SIG-M5 treated with dmso at 0.1 percent for 504 hours (cell line): Measurements from ENCODE around the gene VKORC1.

Experiments used
- DNase-seq: peaks from one replicate; lab custom pipeline; 2025; ENCODE audit not compliant: unreplicated experiment; lab: John Stamatoyannopoulos, UW

The VKORC1 gene

DNA sequence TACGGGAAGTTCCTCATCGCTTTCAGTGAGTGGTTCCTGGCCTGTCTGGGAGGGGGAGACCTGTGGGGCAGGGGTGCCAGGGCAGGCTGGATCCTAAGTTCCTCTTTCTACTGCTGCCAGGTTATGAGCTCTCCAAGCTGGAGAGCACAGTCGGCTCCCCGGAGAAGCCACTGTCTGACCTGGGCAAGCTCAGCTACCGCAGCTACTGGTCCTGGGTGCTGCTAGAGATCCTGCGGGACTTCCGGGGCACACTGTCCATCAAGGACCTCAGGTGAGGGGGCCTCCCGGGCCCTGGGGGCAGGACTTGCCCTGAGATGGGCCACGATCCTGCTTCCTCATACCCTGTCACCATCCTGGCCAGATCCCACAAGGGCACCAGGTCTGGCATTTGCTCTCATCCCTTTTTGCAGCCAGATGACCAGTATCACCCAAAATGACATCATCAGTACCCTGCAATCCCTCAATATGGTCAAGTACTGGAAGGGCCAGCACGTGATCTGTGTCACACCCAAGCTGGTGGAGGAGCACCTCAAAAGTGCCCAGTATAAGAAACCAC is 35.8 kb upstream of the VKORC1 start:
- DNase-seq = no peak

DNA sequence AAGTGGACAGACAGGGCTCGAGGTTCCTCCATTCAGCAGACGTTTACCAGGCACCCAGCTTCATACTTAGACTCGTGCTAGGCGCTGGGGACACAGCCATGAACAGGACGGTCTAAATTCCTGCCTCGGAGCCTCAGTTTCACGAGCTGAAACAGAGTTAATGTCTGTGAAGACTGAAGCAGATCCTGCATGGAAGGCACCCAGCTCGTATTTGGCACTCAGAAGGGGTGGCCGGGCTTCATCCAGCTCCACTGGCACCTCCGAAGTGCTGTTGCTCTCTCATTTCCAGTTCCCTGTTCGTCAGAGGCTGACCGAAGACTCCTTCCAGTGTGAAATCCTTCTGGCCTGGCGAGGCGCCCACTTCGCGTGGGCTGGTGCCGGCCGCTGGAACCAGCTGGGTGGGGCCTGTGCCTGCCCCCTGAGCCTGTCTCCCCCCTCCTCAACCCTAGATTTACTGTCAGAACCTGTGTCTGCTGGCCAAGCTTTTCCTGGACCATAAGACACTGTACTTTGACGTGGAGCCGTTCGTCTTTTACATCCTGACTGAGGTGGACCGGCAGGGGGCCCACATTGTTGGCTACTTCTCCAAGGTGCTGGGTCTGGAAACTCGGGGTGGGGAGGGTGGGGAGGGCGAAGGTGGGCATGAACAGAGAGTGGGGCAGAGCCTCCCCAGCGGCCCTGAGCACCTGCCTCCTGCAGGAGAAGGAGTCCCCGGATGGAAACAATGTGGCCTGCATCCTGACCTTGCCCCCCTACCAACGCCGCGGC is 35.2 kb upstream of the VKORC1 start:
- DNase-seq = no peak

DNA sequence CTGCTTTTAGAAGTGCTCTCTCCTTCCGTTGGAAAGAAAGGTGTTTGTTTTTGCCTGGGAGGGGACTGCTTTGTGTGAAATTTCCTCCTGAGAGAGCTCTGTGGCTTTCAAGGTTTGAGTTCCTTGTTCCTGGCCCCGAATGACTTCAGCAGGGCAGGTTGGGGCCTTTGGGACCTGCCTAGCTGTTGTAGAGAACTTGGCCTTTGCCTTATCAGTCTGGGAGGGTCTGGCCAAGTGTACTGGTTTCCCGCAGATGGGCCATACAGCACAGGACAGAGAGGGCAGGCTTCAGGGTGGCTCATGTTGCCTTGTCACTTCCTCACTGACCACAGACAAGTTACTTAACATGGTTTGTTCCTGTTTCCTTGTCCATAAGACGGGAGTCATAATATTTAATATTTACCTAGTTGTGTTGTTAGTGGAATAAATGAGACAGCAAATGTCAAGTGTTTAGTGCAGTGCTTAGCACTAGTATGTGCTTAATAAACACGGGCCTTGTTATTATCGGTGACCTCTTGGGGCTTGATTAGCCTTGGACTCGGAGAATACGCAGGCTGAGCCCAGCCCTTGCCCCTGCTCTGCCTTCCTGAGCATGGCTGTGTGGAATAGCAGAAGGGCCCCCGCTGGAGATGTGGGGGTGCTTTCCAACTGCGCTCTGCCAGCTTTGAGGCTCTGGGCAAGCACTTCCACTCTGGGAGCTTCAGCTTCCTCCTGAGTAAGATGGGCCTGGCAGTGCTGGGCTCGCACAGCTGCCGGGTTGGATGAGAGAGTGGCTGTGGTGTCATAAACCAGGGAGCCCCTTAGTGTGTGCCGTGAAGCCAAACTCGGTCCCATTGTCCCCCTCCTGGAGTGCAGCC is 34.3 kb upstream of the VKORC1 start:
- peak; percentile 81 for DNase-seq

DNA sequence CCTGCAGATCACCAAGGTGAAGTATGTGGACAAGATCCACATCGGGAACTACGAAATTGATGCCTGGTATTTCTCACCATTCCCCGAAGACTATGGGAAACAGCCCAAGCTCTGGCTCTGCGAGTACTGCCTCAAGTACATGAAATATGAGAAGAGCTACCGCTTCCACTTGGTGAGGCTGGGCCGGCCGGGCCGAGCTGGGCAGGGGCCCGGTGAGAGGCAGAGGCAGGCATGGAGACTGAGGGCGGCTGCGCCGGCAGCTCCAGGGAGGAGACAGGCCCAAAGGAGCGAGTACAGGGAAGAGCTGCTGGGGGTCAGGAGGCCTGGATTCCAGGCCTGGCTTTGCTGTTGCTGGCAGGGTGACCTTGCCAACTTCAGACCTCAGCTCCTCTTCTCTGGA is 32.6 kb upstream of the VKORC1 start:
- DNase-seq = no peak

DNA sequence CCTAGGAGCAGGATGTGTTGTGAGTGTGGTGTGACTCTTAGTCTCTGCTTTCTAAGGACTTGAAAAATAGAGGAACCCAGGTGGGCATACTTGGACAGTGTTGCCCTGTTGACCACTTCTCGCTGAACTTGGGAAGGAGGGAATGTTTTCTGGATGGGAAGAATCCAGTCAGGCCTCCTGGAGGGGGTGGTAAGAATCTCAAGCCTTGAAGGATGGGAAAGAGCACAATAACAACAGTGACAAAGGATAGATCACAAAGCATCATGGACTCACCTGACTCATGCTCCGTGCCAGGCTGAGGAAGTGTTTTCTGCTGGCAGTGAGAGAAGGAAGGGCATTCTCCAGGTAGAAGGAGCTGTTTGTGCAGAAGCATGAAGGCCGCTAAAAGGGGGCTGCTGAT is 31.2 kb upstream of the VKORC1 start:
- DNase-seq = no peak

DNA sequence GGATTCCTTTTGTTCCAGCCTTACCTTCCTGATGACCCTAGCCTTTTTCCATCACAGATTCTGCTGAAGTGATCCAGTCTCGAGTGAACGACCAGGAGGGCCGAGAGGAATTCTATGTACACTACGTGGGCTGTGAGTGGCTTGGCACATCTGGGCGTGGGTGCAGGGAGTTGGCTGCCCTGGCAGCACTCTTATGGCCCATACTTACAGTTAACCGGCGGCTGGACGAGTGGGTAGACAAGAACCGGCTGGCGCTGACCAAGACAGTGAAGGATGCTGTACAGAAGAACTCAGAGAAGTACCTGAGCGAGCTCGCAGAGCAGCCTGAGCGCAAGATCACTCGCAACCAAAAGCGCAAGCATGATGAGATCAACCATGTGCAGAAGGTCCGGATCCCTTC is 25.5 kb upstream of the VKORC1 start:
- DNase-seq = no peak

DNA sequence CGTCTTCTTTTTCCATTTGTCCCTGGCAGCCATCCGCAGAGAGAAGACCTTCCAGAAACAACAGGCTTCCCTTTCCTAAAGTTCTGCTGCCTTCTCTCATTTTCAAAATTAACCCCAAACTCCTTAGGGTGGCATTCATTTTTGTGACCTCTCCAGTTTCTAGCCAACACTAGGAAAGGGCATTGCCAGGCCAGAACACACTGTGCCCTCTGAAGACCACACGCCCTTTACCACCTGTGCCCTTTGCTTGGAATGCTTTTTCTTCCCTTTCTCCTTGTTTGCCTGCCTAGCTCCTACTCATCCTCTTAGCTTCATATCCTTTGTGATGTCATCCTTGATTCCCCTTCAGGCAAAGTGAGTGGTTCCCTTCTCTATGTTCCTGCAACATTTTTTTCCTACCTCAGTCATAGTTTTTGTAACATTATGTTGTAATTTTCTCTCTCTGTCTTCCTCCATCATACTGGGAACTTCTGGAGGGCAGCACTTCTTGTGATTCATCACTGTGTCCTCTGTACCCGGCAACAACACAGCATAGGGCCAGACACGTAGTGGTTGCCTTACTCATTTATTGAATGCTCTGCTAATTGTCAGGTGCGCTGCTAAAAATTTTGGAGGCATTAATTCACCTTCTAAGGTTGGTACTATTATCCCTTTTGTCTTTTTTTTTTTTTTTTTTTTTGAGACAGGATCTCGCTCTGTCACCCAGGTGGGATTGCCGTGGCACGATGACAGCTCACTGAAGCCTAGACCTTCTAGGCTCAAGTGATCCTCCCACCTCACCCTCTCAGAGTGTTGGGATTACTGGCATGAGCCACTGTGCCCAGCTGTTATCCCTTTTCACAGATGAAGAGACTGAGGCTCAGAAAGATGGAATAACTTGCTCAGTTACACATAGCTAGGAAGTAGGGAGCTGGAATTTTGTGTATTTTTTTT is 23.9 kb upstream of the VKORC1 start:
- peak; percentile 69 for DNase-seq

DNA sequence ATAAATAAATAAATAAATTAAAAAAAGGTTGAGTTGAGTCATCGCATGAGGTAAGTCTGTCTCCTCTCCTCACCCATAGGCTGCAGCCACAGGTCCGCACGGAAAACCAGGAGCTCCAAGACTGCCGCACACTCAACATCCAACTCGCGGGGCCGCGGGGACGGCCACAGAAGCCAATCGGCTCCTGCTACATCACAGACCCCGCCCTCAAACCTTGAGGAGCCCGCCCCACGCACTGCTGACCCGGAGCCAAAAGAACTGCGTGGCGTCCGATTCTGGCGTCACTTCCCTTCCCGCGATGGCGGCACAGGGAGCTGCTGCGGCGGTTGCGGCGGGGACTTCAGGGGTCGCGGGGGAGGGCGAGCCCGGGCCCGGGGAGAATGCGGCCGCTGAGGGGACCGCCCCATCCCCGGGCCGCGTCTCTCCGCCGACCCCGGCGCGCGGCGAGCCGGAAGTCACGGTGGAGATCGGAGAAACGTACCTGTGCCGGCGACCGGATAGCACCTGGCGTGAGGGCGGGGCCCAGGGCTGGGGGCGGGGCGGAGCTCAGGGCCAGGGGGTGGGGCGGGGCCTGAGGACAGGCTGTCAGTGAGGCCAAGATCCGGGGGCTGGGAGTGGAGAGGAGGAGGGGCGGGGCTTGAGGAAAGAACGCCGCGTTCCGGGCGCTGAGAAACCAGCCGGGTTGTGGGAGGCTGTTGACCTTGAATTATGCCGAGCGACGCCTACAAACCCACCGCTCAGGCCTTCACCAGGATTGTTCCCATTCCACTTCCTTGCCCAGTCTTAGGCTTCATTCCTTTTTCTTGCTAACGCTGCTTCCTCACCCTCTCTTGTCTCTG is 23.0 kb upstream of the VKORC1 start, which contains the start of gene KAT8:
KAT8 (plus strand) TSS at position 281 of the 839 bp plus-strand sequence; CDS start at position 299, 18 bp downstream.
- DNase-seq = peak; percentile 98

DNA sequence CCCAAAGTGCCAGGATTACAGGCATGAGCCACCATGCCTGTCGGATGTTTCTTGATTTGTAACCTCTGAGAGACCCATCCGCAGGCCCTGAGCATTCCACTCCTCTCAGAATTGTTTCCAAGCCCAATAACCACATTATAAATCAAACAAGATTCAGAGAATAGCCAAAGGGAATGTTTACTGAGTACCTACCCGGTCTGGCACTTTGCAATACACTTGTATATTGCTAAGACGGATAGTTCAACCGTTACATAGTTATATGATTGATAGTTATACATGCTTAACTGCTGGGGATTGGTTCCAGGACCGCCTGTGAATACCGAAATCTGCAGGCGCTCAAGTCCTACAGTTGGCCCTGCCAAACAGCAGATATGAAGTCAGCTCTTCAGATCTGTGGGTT is 19.9 kb upstream of the VKORC1 start:
- DNase-seq = no peak

DNA sequence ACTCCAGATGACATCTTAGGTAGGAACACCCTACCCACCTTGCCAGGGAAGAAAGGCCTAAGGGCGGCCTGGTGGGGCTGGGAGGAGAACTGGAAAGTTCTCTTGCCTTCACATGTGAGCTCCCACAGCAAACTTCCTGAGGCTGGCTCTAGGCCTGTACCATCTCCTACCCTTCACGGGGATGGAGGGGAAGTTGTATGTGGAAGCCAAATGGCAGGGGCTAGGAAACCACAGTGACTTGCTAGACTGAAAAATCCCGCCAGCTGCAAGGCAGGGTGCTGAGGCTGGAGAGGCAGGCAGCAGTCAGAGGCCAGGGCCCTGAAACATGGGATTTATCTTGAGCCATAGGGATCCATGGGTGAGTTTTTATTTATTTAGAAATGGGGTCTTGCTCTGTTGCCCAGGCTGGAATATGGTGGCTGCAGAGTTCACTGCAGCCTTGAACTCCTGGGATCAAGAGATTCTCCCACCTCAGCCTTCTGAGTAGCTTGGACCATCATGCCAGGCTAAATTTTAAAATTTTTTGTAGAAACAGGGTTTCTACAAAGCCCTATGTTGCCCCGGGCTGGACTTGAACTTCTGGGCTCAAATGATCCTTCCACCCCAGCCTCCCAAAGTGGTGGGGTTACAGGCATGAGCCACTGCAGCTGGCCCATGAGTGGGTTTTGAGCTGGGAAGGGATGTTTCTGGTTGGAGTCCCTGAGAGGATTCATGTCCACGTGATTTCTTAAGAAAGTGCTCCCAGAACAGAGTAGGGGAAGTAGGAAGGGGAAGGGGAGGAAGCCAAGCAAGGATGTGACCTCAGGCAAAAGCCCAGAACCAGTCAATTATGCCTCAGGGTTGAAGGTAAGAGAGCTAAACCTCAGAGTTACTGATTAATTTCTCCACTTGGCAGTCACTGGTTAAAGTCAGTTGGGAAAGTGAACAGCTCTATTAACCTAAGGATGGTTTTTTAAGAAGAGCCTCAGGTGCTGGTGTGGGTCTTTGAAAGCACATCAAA is 18.8 kb upstream of the VKORC1 start:
- peak; percentile 66 for DNase-seq

DNA sequence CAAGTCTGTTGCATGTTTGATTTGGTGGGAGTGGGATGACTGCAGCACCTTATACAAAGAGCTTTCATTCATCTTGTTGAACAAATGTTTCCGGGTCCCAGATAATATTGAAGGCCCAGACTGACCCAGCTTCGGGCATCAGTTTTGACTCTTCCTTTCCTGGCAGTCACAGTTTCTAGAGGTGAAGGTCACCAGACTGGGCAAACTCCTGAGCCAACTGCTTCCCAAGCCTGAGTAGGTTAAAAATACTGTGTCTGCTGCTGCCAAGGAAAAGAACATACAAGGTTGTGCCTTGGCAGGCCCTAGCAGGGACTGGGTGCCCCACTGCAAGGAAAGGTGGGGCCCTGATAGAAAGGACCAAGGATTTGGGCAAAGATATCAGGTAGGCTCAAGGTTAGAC is 18.1 kb upstream of the VKORC1 start:
- DNase-seq = no peak

DNA sequence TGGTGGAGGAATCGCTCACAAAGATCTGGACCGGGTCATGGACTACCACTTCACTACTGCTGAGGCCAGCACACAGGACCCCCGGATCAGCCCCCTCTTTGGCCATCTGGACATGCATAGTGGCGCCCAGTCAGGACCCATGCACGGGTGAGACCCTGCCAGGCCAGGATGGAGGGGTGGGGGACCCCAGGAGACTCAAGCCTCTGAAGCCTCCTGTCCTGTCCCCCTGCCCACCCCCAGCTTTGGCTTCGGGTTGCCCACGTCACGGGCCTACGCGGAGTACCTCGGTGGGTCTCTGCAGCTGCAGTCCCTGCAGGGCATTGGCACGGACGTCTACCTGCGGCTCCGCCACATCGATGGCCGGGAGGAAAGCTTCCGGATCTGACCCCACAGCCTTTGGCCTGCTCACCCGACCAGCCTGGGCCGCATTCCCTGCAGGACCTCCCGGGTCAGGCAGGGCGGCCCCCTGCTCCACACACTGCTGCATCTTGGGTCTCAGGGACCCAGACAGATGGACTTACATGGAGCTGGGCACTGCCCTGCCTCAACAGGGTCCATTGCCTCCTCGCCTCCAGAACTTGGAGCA is 17.4 kb upstream of the VKORC1 start:
- no peak for DNase-seq

DNA sequence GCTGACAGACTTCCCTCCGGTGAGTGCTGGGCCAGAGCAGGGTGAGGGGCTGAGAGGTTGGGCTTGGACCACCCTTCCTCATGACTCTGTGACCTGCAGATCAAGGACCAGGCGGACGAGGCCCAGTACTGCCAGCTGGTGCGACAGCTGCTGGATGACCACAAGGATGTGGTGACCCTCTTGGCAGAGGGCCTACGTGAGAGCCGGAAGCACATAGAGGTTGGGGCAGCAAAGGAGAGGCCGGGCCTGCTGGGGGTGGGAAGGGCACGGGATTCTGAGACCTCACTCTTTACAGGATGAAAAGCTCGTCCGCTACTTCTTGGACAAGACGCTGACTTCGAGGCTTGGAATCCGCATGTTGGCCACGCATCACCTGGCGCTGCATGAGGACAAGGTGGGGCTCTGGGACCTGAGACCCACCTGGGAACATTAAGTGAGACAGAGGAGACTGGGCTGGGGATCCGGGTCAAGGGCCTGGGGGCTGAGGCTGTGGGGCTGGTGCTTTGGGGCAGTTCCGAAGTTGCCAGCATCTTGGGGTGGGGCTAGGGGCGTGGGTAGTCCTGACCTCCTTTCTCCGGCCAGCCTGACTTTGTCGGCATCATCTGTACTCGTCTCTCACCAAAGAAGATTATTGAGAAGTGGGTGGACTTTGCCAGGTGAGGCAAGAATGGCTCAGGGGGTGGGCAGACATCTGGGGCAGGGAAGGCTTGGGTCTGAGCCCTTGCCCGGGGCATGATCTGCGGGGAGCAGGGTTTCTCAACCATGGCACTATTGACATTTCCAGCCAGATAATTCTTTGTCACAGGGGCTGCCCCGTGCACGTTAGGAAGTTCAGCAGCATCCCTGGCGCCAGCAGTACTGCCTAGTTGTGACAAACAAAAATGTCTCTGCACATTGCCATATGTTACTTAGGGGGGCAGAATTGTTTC is 15.8 kb upstream of the VKORC1 start:
- no peak for DNase-seq

DNA sequence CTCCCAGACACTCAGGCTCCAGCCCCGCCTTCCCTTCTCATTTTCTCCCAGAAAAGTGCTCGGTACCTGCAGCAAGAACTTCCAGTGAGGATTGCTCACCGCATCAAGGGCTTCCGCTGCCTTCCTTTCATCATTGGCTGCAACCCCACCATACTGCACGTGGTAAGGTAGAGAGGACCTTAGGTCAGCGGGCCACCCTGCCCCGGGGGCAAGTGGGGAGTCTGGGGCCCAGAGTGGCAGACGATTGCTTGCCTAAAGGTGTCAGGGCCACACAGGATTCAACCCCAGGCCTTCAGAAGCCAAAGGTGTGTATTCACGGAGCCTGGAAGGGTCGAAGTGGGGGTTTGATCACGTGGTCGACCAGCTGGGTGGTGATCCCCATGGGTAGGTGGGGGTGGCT is 15.0 kb upstream of the VKORC1 start:
- DNase-seq = no peak

DNA sequence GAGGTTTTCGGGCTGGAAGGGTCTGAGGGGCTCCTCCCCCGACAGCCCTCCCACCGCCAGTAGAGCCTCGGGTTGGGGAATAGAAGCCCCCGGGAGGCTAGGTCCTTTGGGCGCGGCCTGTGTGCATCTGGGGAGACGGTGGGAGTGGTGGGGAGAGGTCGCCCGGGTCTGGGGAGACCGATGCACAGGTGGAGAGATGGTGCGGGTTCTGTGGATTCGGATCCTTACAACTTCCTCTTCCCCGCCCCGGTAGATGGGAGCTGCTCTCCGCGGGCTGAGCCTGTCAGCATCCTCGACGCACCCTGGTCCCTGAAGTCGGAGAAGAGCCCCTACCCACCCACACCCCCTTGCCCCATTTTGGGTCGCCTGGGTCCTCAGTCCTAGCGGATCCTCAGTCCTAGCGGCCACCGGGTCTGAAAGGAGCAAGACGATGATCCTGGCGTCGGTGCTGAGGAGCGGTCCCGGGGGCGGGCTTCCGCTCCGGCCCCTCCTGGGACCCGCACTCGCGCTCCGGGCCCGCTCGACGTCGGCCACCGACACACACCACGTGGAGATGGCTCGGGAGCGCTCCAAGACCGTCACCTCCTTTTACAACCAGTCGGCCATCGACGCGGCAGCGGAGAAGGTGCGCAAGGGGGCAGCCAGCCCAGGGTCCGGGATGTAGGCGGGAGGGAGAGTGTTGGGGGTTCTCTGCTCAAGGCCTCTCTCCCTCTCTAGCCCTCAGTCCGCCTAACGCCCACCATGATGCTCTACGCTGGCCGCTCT is 14.4 kb upstream of the VKORC1 start:
- peak; percentile 23 for DNase-seq

DNA sequence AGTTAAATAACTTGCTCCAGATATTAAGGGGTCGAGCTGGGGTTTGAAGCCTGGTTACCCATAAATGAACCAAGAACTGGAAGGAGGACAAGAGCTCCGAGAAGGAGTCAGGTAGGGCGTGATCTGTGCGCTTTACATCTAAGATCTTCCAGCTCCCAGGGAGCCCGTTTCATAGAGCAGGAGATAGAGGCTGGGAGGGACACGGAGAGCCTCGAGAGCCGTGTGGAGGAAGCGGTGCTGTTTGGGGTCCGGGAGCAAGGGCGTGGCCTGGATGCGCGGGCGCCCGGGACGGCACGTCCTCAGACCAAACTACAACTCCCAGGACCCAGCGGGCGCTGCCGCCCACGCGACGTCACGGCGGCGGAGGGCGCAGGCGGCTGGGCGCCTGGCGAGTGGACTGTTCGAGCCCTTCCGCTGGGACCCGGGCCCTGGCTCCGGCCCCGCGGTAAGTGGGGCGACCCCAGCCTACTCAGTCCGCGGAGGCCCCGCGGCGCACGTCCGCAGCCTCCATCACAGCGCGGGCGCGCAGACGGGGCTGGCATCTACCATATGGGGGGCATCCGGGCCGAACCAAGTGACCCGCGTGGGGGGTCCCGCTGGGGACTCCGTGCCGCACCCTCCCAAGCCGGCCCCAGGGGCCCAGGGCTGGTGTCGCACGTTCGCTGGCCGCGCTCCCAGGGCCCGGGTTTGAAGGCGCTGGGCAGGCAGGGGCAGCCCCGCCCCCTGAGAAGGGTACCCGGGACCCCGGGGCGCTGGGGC is 13.6 kb upstream of the VKORC1 start, which contains the start of gene BCKDK:
BCKDK (plus strand) TSS at position 352 of the 759 bp plus-strand sequence. CDS start 838 bp downstream, outside the sequence.
- peak; percentile 70 for DNase-seq
